Neural progenitor cell (in vitro differentiated cells): ENCODE data around the gene SALL3. TPM values are rescaled to one million over a fixed set of nuclear protein-coding genes. Genes with fewer than 3 reads are reported as not detected.

Experiments used
- DNase-seq: peaks from one replicate; pipeline ENCODE4 v3.0.0-alpha.2; 2016; ENCODE audit warnings: low spot score
- H2AFZ ChIP-seq: fragments of 200-600 bp; sonication (generic); replicated peaks from 2 replicates; pipeline ENCODE4 v1.6.1; 2016; ENCODE audit warnings: antibody characterized with exemption
- H3F3A ChIP-seq: fragments of 200-600 bp; sonication (generic); 2 replicates; pipeline ENCODE4 v1.6.1; 2016; ENCODE audit warnings: antibody characterized with exemption, low read depth
- H3K27ac ChIP-seq: fragments of 200-600 bp; sonication (generic); 2 replicates; pipeline ENCODE4 v1.5.1; 2016; ENCODE audit warnings: mild to moderate bottlenecking
- H3K27me3 ChIP-seq: fragments of 200-600 bp; sonication (generic); 2 replicates; pipeline ENCODE4 v1.6.1; 2016; ENCODE audit warnings: mild to moderate bottlenecking, moderate library complexity
- H3K36me3 ChIP-seq: fragments of 200-600 bp; sonication (generic); 2 replicates; pipeline ENCODE4 v1.5.1; 2016
- H3K4me1 ChIP-seq: fragments of 200-600 bp; sonication (generic); 2 replicates; pipeline ENCODE4 v1.6.1; 2016; ENCODE audit warnings: mixed run types
- H3K4me2 ChIP-seq: fragments of 200-600 bp; sonication (generic); 2 replicates; pipeline ENCODE4 v1.6.1; 2016
- H3K4me3 ChIP-seq: fragments of 200-600 bp; sonication (generic); 2 replicates; pipeline ENCODE4 v1.5.1; 2016
- H3K79me2 ChIP-seq: fragments of 200-600 bp; sonication (generic); 2 replicates; pipeline ENCODE4 v1.6.1; 2016; ENCODE audit warnings: low read depth
- H3K9ac ChIP-seq: fragments of 200-600 bp; sonication (generic); 2 replicates; pipeline ENCODE4 v1.6.1; 2016
- H3K9me3 ChIP-seq: fragments of 200-600 bp; sonication (generic); 2 replicates; pipeline ENCODE4 v1.5.1; 2016; ENCODE audit warnings: low read depth
- H4K20me1 ChIP-seq: fragments of 200-600 bp; sonication (generic); 2 replicates; pipeline ENCODE4 v1.6.1; 2016; ENCODE audit warnings: low read depth
- H3K27ac Mint-ChIP-seq: 3 replicates; pipeline ENCODE4 v1.8.0; 2021; ENCODE audit warnings: mixed read lengths
- H3K27me3 Mint-ChIP-seq: 2 replicates; pipeline ENCODE4 v1.8.0; 2022; ENCODE audit warnings: low read depth, mild to moderate bottlenecking, inconsistent platforms, moderate library complexity, mixed read lengths; ENCODE audit not compliant: insufficient read depth
- H3K36me3 Mint-ChIP-seq: 3 replicates; pipeline ENCODE4 v1.8.0; 2021; ENCODE audit warnings: mixed read lengths
- H3K4me1 Mint-ChIP-seq: 3 replicates; pipeline ENCODE4 v1.8.0; 2021; ENCODE audit warnings: mixed read lengths
- H3K4me3 Mint-ChIP-seq: 3 replicates; pipeline ENCODE4 v1.8.0; 2021; ENCODE audit warnings: mild to moderate bottlenecking, moderate library complexity, mixed read lengths
- H3K9me3 Mint-ChIP-seq: 3 replicates; pipeline ENCODE4 v1.8.0; 2020; ENCODE audit warnings: mixed read lengths
- EZH2 ChIP-seq: fragments of 200-600 bp; sonication (generic); IDR thresholded peaks from 2 replicates; pipeline ENCODE4 v1.6.1; 2017; ENCODE audit warnings: antibody characterized with exemption, mild to moderate bottlenecking, moderate library complexity
- EZH2phosphoT487 ChIP-seq: fragments of 200-600 bp; sonication (generic); IDR thresholded peaks from 2 replicates; pipeline ENCODE4 v1.6.1; 2017; ENCODE audit warnings: antibody characterized with exemption
- total RNA-seq: library from RNA; depleted of rRNA; stranded (reverse); fragments of >200 nt; gene quantifications from 2 replicates; pipeline ENCODE4 v1.2.3, GENCODE V29; 2015; ENCODE audit warnings: low replicate concordance
- TF ChIP-seq, protein P1 (sequence below): fragments of 200-600 bp; sonication (generic); IDR thresholded peaks from 2 replicates; pipeline ENCODE4 v1.5.1; 2017; ENCODE audit warnings: antibody characterized with exemption, mild to moderate bottlenecking

SALL3 gene
- total RNA-seq, 1 donor from 2014 or later = 27.7 TPM

DNA sequence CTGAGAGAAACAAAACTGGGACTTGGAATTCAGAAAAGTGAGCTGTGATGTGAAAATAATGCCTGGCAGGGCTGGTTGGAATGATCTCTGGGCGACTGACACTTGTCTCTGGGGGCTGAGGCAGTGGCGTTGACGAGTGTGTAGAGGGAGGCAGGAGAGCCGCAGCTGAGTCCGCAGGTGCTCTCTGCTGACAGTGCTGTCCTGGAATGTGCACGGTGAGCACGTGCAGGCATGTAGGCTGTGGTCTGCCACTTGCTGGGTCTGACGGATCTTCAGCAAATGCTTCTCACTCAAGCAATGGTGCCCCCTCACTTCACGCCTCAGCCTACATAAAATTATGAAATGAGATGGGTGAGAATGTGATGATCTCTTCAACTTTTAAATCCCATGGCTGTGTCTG, 51.1 kb downstream of the SALL3 start:
- no peak overlapping the region for H3K4me2 ChIP-seq
- no peak overlapping the region for H3K27ac ChIP-seq
- no peak for TF ChIP-seq EZH2phosphoT487
- TF ChIP-seq EZH2 = no peak
- TF ChIP-seq, protein P1, sequence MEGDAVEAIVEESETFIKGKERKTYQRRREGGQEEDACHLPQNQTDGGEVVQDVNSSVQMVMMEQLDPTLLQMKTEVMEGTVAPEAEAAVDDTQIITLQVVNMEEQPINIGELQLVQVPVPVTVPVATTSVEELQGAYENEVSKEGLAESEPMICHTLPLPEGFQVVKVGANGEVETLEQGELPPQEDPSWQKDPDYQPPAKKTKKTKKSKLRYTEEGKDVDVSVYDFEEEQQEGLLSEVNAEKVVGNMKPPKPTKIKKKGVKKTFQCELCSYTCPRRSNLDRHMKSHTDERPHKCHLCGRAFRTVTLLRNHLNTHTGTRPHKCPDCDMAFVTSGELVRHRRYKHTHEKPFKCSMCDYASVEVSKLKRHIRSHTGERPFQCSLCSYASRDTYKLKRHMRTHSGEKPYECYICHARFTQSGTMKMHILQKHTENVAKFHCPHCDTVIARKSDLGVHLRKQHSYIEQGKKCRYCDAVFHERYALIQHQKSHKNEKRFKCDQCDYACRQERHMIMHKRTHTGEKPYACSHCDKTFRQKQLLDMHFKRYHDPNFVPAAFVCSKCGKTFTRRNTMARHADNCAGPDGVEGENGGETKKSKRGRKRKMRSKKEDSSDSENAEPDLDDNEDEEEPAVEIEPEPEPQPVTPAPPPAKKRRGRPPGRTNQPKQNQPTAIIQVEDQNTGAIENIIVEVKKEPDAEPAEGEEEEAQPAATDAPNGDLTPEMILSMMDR = no peak
- no peaks in the 10 kb centered on the region for H4K20me1 ChIP-seq
- peaks cover 10% of the 10 kb centered on the region for H3F3A ChIP-seq
- no peak overlapping the region for H3K4me3 ChIP-seq
- H3K9me3 ChIP-seq = no peaks in the 10 kb centered on the region
- H3K9ac ChIP-seq = no peak overlapping the region
- Mint-ChIP-seq H3K27ac (no peak overlapping the region), H3K4me3 (no peak overlapping the region), H3K27me3 (peaks cover 7% of the 10 kb centered on the region), H3K9me3 (peaks cover 10% of the 10 kb centered on the region), H3K36me3 (no peaks in the 10 kb centered on the region), H3K4me1 (no peaks in the 10 kb centered on the region)
- H3K36me3 ChIP-seq = no peaks in the 10 kb centered on the region
- DNase-seq = no peak
- H3K27me3 ChIP-seq = no peaks in the 10 kb centered on the region
- no peak overlapping the region for H2AFZ ChIP-seq
- no peaks in the 10 kb centered on the region for H3K79me2 ChIP-seq
- H3K4me1 ChIP-seq = peaks cover 11% of the 10 kb centered on the region

DNA sequence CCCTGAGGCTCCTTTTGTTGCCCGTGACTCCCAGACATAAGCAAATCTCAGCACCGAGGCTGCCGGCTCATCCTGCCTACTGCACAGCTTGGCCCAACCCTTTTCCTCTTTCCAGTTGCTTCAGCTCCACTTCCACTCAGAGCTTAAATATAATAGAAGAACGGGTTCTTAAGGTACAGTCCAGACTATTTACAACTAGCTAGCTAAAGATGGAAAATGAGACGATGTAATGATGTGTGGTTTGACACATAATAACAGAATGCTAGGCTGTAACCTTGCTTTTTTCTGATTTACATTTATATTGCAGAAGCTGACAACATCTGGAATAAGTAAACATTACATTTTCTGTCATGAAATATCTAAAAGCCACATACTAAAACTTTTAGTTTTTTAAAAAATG, 62.7 kb downstream of the SALL3 start:
- Mint-ChIP-seq H3K4me1 (no peaks in the 10 kb centered on the region), H3K27ac (no peak overlapping the region), H3K9me3 (peaks cover 21% of the 10 kb centered on the region), H3K4me3 (no peak overlapping the region), H3K27me3 (peaks cover 1% of the 10 kb centered on the region), H3K36me3 (no peaks in the 10 kb centered on the region)
- Histone ChIP-seq H2AFZ (no peak overlapping the region), H4K20me1 (no peaks in the 10 kb centered on the region), H3K4me2 (no peak overlapping the region), H3K4me1 (no peaks in the 10 kb centered on the region), H3K4me3 (no peak overlapping the region), H3K27me3 (no peaks in the 10 kb centered on the region), H3F3A (peaks cover 14% of the 10 kb centered on the region), H3K9me3 (no peaks in the 10 kb centered on the region), H3K79me2 (no peaks in the 10 kb centered on the region), H3K27ac (no peak overlapping the region), H3K36me3 (no peaks in the 10 kb centered on the region), H3K9ac (no peak overlapping the region)
- DNase-seq = no peak
- TF ChIP-seq, protein P1 = no peak
- TF ChIP-seq EZH2 (no peak), EZH2phosphoT487 (no peak)

DNA sequence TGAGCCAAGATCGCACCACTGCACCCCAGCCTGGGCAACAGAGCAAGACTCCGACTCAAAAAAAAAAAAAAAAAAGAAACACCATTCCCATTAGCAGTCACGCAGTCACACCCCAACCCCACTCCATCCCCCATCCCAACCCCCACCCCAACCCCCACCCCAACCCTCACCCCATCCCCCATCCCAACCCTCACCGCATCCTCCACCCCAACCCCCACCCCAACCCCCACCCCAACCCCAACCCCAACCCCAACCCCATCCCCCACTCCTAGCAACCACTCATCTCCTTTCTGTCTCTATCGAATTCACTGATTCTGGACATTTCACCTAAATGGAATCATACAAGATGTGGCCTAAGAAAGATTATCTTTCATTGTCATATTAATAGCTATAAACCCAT, 63.7 kb downstream of the SALL3 start:
- H4K20me1 ChIP-seq = no peaks in the 10 kb centered on the region
- no peak for DNase-seq
- H3K36me3 ChIP-seq = no peaks in the 10 kb centered on the region
- no peak overlapping the region for H3K27ac Mint-ChIP-seq
- no peaks in the 10 kb centered on the region for H3K27me3 ChIP-seq
- TF ChIP-seq EZH2phosphoT487 = no peak
- TF ChIP-seq, protein P1 = no peak
- peaks cover 5% of the 10 kb centered on the region for H3K27me3 Mint-ChIP-seq
- H3K4me1 ChIP-seq = no peaks in the 10 kb centered on the region
- H3K9me3 Mint-ChIP-seq = peaks cover 11% of the 10 kb centered on the region
- H2AFZ ChIP-seq = no peak overlapping the region
- H3K27ac ChIP-seq = no peak overlapping the region
- H3F3A ChIP-seq = peaks cover 14% of the 10 kb centered on the region
- H3K4me3 ChIP-seq = no peak overlapping the region
- no peak overlapping the region for H3K4me3 Mint-ChIP-seq
- H3K4me1 Mint-ChIP-seq = no peaks in the 10 kb centered on the region
- no peak overlapping the region for H3K4me2 ChIP-seq
- H3K36me3 Mint-ChIP-seq = no peaks in the 10 kb centered on the region
- no peak overlapping the region for H3K9ac ChIP-seq
- no peaks in the 10 kb centered on the region for H3K79me2 ChIP-seq
- no peaks in the 10 kb centered on the region for H3K9me3 ChIP-seq

DNA sequence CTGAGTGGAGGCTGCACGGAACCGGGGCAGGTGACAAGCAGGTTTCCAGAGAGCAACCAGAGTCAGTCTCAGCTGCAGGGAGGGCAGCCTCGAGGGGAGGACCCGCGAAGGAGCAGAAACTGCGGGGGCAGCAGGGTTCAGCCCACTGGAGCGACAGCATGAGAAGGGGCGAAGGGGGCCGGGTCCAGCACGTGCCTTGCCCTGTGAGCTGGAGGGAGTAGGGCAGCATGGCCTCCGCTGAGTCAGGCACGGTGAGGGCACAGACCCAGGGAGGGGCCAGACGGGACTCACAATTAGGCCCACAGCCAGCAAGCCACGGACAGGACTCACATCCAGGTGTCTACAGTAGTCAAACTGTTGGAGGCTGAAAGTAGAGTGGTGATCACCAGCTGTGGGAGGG, 66.9 kb downstream of the SALL3 start:
- H3K4me1 ChIP-seq = no peaks in the 10 kb centered on the region
- Mint-ChIP-seq H3K27me3 (peaks cover 11% of the 10 kb centered on the region), H3K9me3 (no peaks in the 10 kb centered on the region), H3K4me1 (no peaks in the 10 kb centered on the region), H3K36me3 (no peaks in the 10 kb centered on the region), H3K4me3 (no peak overlapping the region), H3K27ac (no peak overlapping the region)
- H3K9me3 ChIP-seq = no peaks in the 10 kb centered on the region
- no peak overlapping the region for H2AFZ ChIP-seq
- H3K27ac ChIP-seq = no peak overlapping the region
- no peaks in the 10 kb centered on the region for H3K27me3 ChIP-seq
- H3K4me2 ChIP-seq = no peak overlapping the region
- H3F3A ChIP-seq = no peaks in the 10 kb centered on the region
- no peak for DNase-seq
- H3K79me2 ChIP-seq = no peaks in the 10 kb centered on the region
- no peak overlapping the region for H3K9ac ChIP-seq
- no peak for TF ChIP-seq EZH2phosphoT487
- TF ChIP-seq, protein P1 = no peak
- TF ChIP-seq EZH2 = no peak
- H3K4me3 ChIP-seq = no peak overlapping the region
- H3K36me3 ChIP-seq = no peaks in the 10 kb centered on the region
- H4K20me1 ChIP-seq = no peaks in the 10 kb centered on the region
